Measurements from ENCODE around the gene CRACDL.

DNA sequence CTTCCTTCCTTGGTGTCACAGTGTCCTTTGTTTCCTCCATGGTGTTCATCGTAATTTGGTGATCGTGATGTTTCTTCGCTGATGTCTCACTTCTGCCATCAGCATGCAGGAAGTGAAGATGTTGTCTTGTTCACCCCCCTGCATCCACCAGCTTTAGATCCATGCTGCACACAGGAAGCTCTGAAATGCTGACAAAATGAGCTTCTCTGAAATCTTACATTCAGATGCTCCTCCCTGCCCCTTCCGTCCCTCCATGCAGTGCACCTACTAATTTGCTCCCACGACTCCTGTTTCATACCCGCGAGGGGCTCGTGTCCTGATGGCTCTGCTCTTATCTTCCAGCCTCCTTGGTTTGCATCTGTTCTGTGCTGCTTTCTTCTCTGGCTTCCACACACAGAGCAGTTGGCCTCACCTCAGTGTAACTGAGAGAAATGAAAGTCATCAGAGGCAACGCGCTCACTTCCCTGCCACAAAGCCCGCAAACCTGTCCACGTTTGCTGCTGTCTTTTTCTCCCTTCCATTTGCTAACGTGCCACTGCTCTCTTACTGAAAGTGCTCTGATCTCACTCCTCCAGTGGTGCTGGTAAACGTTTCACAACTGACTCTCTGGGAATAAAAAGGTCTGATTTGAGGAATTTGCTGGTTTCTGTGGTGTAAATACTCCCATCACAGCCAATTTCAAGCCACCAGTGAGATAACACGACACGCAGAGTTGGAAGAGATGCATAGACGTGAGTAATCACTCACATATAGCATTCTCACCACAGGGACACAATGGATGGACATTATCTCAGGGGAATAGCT lies 164.1 kb downstream of the CRACDL start:
- TF ChIP-seq, protein P1, sequence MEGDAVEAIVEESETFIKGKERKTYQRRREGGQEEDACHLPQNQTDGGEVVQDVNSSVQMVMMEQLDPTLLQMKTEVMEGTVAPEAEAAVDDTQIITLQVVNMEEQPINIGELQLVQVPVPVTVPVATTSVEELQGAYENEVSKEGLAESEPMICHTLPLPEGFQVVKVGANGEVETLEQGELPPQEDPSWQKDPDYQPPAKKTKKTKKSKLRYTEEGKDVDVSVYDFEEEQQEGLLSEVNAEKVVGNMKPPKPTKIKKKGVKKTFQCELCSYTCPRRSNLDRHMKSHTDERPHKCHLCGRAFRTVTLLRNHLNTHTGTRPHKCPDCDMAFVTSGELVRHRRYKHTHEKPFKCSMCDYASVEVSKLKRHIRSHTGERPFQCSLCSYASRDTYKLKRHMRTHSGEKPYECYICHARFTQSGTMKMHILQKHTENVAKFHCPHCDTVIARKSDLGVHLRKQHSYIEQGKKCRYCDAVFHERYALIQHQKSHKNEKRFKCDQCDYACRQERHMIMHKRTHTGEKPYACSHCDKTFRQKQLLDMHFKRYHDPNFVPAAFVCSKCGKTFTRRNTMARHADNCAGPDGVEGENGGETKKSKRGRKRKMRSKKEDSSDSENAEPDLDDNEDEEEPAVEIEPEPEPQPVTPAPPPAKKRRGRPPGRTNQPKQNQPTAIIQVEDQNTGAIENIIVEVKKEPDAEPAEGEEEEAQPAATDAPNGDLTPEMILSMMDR (IDR thresholded peaks at IDR 0.05; ENCODE audit: low read depth, low read length): no peak
- no peak for TF ChIP-seq EZH2phosphoT487 (IDR thresholded peaks at IDR 0.05; ENCODE audit: low read depth)
